GM19455 (cell line): ENCODE results near the gene KIF12.
"Not testable (repeated sequence)": the region's sequence is repeated elsewhere in the genome, so short reads cannot be mapped to it uniquely, and the experiment has no call there.

Experiments used
- ATAC-seq: cut with Tn5 transposase; IDR thresholded peaks from one replicate; pipeline ENCODE4 v1.9.1; 2021; ENCODE audit not compliant: unreplicated experiment

The KIF12 gene

DNA sequence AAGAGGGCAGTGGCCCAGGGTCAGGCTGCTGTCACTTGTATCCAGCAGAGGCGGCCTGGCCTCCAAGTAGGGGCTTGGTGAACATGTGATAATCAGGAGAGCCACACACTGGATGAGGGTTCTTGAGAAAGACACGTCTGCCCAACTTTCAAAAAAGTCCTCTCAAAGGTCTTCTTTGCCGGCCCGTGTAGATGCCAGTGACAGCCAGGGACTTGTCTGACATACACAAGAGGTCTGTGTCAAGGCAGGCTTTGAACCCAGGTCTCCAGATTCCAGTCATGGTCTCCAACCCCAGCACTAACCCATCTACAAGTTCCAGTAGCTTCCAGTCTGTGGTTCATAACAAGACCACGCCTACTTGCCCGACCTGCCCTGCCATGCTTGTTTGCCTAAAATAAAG is 13.1 kb downstream of the KIF12 start:
- ATAC-seq, result no peak

DNA sequence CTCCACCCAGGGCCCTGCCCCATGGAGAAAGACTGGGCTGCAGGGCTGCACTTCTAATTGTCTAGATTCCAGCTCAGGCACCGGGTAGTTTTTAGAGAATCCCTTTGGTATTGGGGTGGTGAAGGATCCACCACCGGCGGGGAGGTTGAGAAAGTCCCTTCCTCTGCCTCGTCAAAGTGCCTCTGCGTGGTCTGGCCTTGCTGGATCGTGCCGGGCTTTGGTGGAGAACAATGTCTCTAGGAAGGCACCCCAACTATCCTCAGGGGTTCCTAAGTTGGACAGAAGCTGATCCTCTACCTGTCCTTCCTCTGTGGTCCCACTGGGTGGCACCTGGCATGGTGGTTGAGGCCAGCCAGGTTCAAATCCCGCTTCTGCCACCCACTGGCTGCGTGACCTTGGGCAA is 13.7 kb downstream of the KIF12 start:
- no peak for ATAC-seq

DNA sequence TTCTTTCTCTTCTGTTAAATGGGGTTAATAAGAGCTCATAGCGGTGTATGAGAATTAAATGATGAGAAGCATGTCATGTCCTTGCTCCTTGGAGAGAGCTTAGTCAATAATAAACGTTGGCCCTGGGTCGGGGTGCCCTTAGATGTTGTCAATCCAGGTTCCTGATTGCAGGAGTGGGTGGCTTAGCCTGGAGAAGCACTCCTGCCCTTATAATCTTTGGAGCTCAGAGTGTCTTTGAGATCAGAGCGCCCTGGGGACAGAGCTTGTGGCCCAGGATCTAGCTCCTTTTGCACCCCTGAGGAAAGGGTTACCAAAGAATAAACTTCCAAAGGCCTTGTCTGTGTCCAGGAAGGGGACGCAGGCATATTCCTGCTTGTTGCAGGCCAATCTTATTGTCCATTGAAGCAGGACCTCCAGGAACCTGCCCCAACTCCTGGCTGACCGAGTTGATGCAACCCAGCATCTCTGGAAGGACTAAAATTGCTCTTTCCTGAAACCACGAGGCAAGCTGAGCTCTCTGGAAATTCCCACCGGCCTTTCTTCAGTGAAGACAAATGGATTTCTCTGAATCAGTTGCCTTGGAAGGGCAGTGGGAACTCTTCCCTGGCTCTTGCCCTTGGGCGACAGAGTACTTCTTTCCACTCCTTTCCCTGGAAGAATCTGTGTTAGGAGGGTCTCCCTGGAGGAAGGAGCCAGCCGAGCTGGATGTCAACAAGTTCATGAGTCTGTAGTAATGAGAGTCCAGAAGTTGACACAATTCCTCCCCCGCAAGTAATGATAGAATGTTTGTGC is 14.6 kb downstream of the KIF12 start:
- no peak for ATAC-seq

DNA sequence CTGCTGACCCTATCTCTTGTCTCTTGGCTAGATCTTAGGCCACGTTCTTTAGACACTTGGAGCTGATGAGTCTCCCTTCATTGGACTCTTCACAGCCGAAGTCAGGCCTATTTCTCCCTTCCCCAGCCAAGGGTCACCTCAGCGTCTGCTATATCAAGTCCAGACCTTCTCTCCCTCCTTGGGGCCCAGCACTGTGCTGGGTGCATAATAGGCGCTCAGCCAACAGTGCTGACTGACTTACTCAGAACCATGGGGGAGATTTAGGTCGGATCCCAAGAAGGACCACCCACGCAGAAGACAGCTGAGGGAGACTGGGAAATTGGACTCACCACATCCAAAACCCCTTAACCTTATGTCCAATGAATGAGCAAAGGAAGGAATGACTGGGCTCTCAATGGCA is 15.4 kb downstream of the KIF12 start:
- no peak for ATAC-seq

DNA sequence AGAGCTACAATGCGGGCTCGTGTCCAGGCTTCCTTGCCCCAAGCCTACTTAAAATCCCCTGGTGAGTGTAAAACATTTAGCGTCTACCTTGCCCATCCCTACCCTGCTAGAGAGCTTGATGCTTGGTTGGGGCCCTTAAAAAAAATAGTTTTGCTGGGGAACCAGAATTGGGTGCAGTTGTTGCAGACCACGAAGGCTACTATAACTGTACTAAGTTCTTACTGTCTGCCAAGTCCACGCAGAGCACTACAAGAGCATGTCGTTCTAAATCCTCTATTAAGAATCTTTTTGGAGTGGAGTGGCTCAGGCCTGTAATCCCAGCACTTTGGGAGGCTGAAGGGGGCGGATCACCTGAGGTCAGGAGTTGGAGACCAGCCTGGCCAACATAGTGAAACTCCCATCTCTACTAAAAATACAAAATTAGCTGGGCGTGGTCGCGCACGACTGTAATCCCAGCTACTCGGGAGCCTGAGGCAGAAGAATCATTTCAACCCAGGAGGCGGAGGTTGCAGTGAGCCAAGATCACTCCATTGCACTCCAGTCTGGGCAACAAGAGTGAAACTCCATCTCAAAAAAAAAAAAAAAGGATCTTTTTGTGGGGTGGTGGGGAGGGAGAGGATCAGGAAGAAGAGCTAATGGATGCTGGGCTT is 16.2 kb downstream of the KIF12 start:
- ATAC-seq, result not testable (repeated sequence)

DNA sequence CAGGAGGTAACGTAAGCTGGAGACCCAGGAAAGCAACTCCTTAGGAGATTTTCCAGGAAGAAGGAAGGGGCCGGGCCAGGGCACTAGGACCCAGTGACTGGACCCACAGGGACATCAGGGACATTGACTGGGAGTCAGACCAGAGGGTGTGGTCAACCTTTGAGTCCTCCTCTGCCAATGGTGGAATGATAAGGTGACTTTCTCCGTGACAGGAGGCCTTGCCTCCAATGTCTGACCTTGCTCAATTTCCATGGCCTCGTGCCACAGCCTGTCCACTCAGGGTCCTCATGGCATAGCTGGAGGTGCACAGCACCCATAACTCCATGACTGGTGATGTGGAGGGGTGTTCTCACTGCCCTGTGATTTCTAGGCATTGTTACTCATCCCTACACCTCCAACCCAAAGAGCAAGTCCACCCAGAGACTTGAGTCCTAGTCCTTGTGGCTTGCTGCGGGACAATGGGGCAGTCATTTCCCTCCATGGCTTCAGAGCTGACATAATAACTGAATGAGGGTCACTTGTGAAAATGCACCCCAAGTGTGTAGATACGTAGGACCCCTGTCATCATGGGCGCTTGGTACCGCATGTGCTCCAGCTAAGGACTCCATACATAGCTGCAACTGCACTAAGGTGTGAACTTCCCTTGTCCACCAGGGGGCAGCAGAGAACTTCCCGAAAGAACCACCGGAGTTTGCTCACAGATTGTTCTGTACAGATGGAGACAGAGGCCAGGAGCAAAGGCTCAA is 16.9 kb downstream of the KIF12 start:
- peak; percentile 84 for ATAC-seq

DNA sequence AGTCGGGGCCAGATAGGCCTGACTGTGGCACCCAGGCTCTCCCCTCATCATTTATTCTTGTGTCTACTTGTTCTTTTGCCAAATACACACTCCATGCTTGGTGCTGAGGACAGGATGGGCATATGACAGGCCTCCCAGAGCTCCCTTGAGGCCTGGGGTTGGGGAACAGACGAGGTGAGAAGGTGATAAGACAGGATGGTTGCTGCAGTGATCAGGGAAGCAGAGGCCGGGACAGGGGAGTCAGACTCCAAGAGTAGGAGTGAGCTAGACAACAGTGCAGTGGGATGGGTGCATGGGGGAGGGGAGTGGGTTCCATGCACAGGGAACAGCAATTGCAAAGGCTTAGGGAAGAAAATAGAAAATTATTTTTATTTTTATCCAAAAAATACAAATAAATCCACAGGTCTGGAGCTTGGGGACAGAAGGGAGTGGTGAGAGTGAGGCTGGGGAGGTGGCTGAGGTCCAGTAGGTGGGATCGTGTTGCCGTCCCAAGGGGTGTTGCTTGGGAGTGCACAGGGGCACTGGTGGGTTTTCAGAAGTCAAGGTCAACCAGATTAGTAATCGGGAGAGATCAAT is 17.6 kb downstream of the KIF12 start:
- no peak for ATAC-seq

DNA sequence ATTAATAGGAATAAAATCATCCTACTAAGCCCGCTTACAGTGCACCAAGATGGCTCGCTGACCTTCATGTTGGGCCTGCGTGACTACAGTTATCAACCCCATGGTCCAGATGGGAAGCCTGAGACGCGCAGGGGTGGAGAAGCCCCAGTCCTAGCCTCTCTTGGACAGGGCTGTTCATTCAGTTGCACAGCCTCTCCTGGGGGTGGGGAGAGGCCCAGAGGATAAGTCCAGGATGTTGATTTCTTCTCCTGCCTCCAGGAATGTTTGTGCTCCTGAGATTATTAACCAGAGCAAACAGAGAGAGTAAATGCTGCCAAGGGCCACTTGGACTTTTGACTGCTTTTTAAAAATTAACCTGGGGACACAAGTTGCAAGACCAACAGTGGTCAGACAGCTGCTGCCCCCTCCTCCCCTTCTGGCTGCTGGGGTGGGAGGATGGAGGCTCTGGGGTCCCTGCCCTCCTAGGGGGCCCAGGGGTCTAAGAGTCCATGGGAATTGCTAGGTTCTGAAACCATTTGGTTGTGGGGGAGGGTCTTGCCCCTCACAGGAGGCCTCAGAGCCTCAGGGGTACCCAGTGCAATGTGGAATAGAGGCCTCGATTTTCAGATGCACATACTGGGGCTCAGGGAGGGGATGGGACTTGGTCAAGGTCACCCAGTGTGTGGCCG is 18.2 kb downstream of the KIF12 start:
- ATAC-seq, result no peak

DNA sequence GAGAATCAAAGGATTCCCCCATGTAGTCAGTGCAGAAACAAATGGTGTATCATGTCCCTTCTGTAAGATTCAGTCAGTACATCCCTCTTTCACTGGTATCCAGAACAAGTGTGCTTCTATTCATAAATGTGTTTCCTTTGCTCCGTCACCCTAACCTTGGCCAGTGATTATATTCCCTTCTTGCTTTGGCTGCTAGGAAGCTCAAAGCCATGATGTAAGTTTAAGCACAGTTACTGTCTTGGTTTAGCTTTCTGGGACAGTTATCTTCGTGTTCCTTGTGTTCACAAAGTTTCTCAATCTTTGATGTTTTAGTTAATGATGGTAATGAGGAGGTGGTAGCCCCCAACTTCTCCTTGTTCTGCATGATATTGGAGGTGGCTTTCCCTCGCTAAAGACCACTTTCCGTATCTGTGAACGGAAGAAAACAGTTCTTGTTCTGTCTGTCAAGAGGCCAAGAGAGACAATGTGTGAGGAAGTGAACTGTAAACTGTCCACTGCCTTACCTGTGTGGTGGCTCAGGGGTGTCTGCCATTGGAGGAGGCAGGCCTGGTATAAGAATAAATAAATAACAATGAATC is 18.8 kb downstream of the KIF12 start:
- no peak for ATAC-seq

DNA sequence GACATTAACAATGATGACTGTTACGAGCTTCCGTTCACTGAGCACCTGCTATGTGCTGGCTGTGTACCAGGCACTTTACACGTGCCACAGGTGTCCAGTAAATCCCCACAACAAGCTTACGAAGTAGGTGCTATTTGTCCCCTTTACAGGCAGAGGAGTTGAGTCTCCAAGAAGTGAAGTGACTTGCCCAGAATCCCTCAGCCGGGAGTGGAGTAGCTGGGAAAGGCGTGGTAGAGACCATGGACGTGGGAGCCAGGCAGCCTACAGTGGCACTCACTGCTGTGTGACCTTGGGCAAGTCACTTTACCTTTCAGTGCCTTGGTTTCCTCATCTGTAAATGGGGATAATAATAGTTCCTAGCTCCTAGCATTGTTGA is 20.3 kb downstream of the KIF12 start:
- ATAC-seq, result no peak

DNA sequence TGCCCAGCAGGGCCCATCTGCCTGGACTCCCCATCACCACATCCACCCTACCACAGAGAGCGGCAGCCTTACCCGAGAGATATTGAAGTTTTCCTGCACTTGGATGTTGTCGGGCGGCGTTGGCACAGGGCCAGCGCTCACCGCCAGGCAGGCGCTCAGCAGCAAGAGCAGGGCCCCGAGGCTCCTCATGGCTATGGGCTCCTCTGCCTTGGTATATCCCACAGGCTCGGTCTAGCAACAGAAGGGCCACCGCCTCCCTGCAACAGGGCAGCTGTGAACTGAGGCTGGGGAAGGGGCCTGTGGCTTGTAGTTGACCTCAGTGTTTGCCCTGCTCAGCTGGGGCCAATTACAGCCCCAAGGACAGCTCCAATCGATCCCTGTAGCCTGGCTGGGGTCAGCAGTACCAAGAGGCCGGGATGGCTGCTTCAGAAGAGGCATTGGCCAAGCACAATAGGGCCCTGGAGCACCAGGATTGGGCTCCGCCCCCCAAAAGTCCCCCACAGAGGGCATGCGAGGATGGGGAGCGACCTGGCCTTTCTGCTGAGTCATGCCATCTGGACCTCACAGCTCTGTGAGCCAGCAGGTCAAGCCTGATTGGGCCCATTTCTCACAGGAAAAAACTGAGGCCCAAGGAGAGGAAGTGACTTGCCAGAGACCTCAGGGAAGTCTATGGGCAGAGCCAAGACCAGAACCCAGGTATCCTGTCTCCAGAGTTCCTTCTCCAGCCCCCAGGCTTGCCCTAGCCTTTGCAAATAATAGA is 20.9 kb downstream of the KIF12 start, which contains the start of gene AMBP:
AMBP (minus strand) TSS at position 280 of the 760 bp plus-strand sequence; CDS start at position 189, 91 bp downstream.
- no peak for ATAC-seq

DNA sequence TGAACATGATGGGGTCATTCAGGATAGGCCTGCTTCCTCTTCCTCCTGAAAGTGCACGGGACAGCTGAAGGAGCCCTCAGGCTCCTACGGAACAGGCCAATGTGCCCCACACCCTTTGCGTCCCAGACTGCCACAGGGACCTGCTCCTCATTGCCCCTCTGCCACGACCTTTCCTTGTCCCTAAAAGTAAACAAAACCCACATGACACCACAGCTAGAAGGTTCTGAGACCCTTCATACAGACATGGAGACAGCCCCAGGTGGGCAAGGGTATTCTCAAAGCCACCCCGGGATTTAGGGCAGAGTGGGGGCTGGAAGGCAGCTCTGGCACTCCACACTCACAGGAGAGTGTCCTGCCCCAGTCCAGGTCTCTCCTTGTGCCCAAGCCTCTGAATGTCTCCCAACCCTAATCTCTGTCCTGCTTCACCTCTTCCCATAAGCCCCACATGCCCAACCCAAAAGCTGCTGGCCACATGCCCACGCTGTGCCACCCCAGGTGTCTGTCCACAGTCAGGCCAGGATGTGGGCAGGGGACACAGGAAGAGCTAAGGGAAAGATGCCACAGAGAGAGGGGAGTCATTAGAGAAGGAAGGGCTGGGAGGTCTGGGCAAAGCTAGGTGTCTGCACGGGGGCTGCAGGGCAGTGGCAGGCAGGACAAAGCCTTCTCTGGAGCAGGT is 21.8 kb downstream of the KIF12 start:
- ATAC-seq, result no peak

DNA sequence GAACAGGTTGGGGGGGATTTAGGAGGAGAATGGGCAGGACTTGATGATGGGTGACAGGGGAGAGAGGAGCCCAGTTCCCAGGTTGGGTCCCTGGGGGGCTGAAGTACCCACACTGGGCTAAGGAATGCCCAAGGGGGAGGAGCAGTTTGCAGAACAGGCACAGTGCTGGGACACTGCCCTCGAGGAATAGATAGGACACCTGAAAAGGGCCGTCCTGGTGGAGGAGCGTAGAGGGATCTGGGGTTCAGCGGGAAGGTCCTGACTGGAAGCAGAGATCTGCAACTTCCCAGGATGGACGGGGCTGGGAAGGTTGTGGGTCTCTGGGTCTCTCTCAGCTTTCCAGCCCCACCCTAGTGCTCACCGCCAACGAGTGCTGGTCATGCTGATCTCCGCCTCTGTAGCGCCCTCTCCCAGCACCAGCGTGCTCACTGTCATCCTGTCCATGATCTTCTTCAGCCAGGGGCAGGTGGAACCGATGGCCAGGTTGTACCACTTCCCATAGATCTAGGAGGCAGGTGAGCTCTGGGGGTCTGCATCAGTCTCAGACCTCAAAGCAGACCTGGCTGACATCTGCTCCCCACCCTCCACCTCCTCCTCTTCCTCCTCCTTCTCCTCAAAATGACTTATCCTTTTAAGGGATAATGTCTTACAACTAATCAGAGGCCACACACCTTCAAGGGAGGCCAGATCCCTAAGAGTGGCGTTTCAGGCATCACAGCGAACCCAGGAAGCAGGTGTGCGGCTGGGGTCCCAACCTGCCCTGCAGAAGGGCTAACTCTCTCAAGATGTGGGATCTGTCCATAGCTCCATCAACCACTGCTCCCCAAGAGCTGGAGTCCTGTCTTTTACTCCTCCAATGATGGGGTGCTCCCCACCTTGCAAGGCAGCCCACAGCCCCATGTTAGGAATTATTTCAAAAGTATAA is 22.6 kb downstream of the KIF12 start:
- no peak for ATAC-seq

DNA sequence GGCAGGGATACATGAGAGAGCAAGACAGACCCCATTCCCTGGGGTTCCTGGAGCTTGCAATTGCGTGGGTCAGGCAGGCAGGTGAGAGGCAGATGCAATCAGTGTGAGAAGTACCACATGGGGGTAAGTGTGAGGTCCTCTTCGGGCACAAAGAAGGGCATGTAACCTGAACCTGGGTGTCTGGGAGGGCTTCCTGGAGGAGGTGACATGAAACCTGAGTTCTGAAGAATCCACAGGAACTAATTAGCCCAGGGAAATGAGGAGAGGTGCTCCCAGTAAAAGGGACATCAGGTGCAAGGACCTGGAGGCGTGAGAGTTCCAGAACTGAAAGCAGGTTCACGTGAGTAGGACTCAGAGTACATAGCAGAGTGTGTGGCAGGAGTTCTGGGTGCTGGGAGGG is 23.5 kb downstream of the KIF12 start:
- ATAC-seq, result no peak

DNA sequence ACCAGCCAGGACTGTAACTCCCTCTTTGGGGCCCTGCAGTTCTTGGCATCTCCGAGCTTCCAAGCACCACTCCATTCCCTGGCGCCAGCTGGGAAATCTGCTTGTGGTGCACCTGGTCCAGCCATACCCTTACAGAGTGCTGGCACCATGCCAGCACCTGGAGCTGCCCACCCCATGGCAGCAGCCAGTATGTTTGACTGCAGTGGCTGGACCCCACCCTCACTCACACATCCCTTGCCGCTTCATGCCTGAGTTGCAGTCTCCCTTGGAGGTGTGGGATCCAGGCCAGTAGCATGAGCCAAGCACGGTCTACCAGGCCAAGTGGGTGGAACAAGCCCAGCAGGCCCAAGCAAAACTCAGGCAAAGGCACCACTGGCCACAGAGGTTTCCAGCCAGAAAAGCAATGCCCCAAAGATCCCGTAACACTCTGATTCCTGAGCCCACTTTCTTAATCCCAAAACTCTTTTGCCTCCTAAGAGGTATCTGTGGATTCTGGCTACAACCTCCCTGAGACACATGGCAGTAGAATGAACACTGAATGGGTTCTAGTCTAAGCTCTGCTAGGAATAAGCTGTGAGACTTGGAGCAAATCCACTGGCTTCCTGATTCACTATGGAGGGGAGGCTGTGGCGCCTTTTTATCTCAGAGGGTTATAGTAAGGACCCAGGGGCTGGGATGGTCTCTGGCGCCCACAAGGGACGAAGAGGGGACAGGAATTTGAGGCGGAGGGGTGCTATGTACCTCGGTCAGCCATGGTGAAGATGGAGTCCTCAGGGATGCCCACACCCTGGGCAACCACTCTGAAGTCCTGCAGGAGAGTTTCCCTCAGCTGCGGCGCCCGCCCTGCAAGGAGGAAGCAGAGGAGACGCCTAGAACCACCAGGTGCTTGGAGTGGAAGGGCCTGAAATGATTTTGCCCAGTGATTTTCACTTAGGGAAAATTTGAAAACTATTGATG is 26.6 kb downstream of the KIF12 start:
- ATAC-seq, result no peak

DNA sequence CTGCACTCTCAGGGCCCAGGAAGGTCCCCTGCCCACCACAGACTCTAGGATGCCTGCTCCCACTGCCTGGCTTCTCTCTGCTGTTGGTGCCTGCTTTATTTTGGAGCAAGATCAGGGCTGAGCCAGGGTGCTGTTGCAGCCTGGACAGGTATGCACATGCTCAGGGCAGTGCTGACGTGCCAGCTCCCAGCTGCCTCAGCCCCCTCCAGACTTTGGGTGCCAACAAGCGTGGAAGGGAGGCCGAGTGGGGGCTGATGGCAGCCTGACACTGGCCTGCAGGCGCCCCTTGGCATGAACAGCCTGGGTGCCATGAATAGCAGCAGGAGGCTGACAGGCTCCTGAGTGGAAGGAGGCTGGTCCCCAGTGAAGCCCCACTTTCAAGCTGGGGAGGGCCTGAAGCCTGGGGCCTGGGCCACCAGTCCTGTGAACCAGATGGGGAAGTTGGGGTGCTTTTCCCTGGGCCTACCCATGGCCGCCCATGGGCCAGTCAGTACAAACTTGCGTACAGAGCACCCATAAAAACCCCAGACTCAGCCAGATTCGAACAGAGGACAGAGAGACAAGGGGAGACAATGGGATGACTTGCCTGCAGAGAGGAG is 27.8 kb downstream of the KIF12 start:
- no peak for ATAC-seq
